DND-41 (cell line): ENCODE measurements around the gene DLG2.

ENCODE experiments used
- EZH2 ChIP-seq: IDR thresholded peaks from 3 replicates; pipeline ENCODE4 v1.6.1; 2012; ENCODE audit warnings: borderline replicate concordance, low read depth, mild to moderate bottlenecking, moderate library complexity, low read length, inconsistent platforms; ENCODE audit not compliant: severe bottlenecking
- TF ChIP-seq, protein P1 (sequence below): IDR thresholded peaks from 2 replicates; pipeline ENCODE4 v1.5.1; 2012; ENCODE audit warnings: borderline replicate concordance, low read length, moderate library complexity, mild to moderate bottlenecking; ENCODE audit not compliant: poor library complexity, severe bottlenecking; ENCODE audit errors: extremely low read depth

GRCh38 chr11:84514436-84514835 is 1112.7 kb downstream of the DLG2 start:
- TF ChIP-seq, protein P1, sequence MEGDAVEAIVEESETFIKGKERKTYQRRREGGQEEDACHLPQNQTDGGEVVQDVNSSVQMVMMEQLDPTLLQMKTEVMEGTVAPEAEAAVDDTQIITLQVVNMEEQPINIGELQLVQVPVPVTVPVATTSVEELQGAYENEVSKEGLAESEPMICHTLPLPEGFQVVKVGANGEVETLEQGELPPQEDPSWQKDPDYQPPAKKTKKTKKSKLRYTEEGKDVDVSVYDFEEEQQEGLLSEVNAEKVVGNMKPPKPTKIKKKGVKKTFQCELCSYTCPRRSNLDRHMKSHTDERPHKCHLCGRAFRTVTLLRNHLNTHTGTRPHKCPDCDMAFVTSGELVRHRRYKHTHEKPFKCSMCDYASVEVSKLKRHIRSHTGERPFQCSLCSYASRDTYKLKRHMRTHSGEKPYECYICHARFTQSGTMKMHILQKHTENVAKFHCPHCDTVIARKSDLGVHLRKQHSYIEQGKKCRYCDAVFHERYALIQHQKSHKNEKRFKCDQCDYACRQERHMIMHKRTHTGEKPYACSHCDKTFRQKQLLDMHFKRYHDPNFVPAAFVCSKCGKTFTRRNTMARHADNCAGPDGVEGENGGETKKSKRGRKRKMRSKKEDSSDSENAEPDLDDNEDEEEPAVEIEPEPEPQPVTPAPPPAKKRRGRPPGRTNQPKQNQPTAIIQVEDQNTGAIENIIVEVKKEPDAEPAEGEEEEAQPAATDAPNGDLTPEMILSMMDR, result no peak
- no peak for TF ChIP-seq EZH2
